WTC11 (cell line): ENCODE measurements around the gene PRR13.

Experiments used
- ATF2 ChIP-seq: sonication (generic); formaldehyde crosslinking; IDR thresholded peaks from 2 replicates; pipeline ENCODE4 v1.8.1; 2022; ENCODE audit warnings: low read depth, missing genetic modification reagents, borderline replicate concordance
- GABPB1 ChIP-seq: sonication (generic); formaldehyde crosslinking; IDR thresholded peaks from 2 replicates; pipeline ENCODE4 v1.8.1; 2023; ENCODE audit warnings: mild to moderate bottlenecking, missing genetic modification reagents

GRCh38 chr12:53410951-53411350, 30.6 kb upstream of the PRR13 start:
- TF ChIP-seq GABPB1 (CRISPR knock-in tag) (no peak), ATF2 (CRISPR knock-in tag) (no peak)
